H7 (cell line): ENCODE measurements around the gene CTNNA3. TPM values are rescaled to one million over a fixed set of nuclear protein-coding genes. Genes with fewer than 3 reads are reported as not detected.
A peak's percentile ranks its signal among the peaks of the same experiment; 100 is the strongest.

ENCODE experiments used
- DNase-seq: peaks from one replicate; pipeline ENCODE4 v3.0.0; 2012
- H3K27me3 ChIP-seq: 2 replicates; pipeline ENCODE4 v1.6.0; 2011; ENCODE audit warnings: mild to moderate bottlenecking, low read length; ENCODE audit not compliant: control insufficient read depth, insufficient read depth
- H3K36me3 ChIP-seq: replicated peaks from 2 replicates; pipeline ENCODE4 v1.5.1; 2011; ENCODE audit warnings: low read length; ENCODE audit not compliant: control insufficient read depth, insufficient read depth
- H3K4me3 ChIP-seq: 2 replicates; pipeline ENCODE4 v1.5.1; 2011; ENCODE audit warnings: low read depth, mild to moderate bottlenecking, control low read depth, low read length, moderate library complexity; ENCODE audit not compliant: insufficient read depth
- total RNA-seq: library from RNA; depleted of rRNA; stranded (reverse); fragments of >200 nt; shearing (Covaris generic); gene quantifications from 2 replicates; pipeline ENCODE4 v1.2.3, GENCODE V29; 2014

Gene CTNNA3
- total RNA-seq, 1 experiment from 2014 or later = 10.6 TPM

GRCh38 chr10:66218981-66219587, 1476.9 kb downstream of the CTNNA3 start:
- no peak overlapping the region for H3K4me3 ChIP-seq
- H3K36me3 ChIP-seq = no peaks in the 10 kb centered on the region
- DNase-seq = no peak
- no peaks in the 10 kb centered on the region for H3K27me3 ChIP-seq

GRCh38 chr10:66218289-66218688, 1477.7 kb downstream of the CTNNA3 start:
- Histone ChIP-seq H3K36me3 (no peaks in the 10 kb centered on the region), H3K27me3 (no peaks in the 10 kb centered on the region), H3K4me3 (no peak overlapping the region)
- no peak for DNase-seq

DNA sequence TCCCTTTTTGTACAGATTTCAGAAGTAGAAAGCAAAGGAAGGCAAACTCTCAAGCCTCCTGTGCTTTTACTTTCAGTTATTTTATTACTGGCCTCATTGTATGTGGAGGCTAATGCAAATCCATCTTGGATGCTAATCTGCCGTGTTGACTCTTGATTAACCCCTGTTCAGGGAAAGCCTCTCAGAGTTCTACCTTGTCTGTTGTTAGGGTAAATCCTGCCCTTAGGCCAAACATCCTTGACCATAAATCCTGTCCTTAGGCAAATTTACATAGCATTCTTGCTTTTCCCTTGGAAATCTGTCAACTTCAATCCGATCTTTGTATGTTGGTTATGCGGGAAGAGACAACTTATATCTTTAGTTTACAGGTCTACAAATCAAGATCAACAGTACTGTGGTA, 1480.1 kb downstream of the CTNNA3 start:
- DNase-seq = no peak
- no peak overlapping the region for H3K4me3 ChIP-seq
- no peaks in the 10 kb centered on the region for H3K27me3 ChIP-seq
- H3K36me3 ChIP-seq = no peaks in the 10 kb centered on the region

GRCh38 chr10:66214721-66215404, 1481.1 kb downstream of the CTNNA3 start:
- Histone ChIP-seq H3K36me3 (no peaks in the 10 kb centered on the region), H3K4me3 (no peak overlapping the region), H3K27me3 (no peaks in the 10 kb centered on the region)
- DNase-seq = peak; percentile 10

- Histone ChIP-seq H3K4me3 (no peak overlapping the region), H3K36me3 (no peaks in the 10 kb centered on the region), H3K27me3 (no peaks in the 10 kb centered on the region; the same call in 1 of the 2 replicates)
- no peak for DNase-seq
These were observed 1487.0 kb downstream of the CTNNA3 start for GRCh38 chr10:66209025-66209424.

DNA sequence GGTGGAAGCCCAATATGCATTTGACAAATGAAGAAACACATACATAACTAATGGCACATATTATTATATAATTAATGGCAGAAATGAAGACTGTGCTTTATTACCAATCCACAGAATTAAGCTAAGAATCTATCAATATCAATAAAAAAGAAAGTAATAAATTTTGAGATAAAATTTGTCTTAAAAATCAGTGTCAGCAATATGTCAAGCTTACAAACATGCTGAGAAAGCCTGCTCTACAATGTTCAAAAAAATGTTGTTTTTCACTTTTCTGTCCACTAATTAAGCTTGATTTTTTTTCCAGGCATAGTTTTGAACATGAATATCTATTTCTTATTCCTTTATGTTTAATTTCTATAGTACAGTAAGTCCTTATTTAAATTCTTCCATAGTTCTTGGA, 1491.2 kb downstream of the CTNNA3 start:
- Histone ChIP-seq H3K4me3 (no peak overlapping the region), H3K36me3 (no peaks in the 10 kb centered on the region), H3K27me3 (no peaks in the 10 kb centered on the region; the same call in 1 of the 2 replicates)
- DNase-seq = no peak

DNA sequence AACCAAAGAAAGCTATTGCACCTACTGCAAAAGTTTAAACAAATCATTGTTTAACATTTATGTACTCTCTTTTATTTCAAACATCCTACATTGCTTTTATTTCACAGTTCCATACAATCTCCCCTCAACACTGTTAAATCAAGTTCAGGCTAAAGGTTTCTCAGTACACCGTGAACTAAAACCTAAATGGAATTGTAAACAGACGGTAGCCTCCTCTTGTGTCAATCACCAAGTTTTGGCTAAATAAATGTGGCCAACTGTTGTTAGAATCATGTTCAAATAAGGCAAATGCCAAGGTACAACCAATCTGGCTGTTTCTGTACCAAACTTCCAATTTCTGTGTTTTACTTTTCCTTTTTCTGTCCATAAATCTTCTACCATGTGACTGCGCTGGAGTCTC, 1493.9 kb downstream of the CTNNA3 start:
- Histone ChIP-seq H3K36me3 (no peaks in the 10 kb centered on the region), H3K27me3 (no peaks in the 10 kb centered on the region; the same call in 1 of the 2 replicates), H3K4me3 (no peak overlapping the region)
- DNase-seq = no peak

DNA sequence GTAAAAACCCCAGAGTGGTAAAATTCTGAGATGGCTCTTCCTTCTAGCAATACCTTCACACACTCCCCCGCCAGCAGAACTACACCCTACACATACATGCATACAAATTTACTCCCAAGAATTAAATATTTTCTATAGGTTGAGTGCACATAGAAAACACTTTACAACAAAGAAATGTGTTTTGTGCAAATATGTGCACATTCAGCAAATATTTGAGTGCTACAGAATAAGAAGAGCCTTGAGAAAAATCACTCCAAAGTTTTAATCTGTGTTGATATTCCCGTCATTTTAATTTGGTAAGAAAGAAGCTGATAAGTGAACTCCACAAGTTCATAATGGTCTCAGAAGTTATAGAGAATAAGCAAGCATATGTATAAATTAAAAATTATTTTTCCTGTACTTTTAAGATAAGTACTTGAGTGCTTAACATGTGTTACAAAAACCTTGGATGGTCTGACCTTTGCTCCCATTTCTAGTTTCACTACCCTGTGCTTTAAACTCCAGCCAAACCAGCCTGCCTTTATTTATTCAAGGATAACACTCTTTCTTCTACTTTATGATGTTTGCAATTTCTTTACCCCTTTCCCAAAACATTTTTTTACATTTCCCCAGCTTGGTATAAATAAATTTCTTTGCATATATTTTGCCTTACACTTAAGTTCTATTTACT, 1503.7 kb downstream of the CTNNA3 start:
- Histone ChIP-seq H3K36me3 (no peaks in the 10 kb centered on the region), H3K27me3 (no peaks in the 10 kb centered on the region), H3K4me3 (no peak overlapping the region)
- no peak for DNase-seq

GRCh38 chr10:66190413-66190812, 1505.6 kb downstream of the CTNNA3 start:
- H3K4me3 ChIP-seq = no peak overlapping the region
- no peaks in the 10 kb centered on the region for H3K27me3 ChIP-seq
- DNase-seq = no peak
- no peaks in the 10 kb centered on the region for H3K36me3 ChIP-seq

DNA sequence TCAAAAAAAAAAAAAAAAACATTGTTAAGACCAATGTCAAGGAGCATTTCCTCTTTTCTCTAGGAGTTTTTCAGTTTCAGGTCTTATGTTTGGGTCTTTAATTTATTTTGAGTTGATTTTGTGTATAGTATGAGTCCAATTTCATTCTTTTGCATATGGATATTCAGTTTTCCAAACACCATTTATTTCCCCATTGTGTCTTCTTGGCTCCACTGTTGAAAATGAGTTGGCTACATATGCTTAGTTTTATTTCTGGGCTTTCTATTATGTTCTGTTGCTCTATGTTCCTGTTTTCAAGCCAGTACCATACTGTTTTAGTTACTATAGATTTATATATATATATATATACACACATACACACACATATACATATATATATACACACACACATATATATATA, 1506.7 kb downstream of the CTNNA3 start:
- no peak for DNase-seq
- no peaks in the 10 kb centered on the region for H3K27me3 ChIP-seq
- H3K4me3 ChIP-seq = no peak overlapping the region
- no peaks in the 10 kb centered on the region for H3K36me3 ChIP-seq

GRCh38 chr10:66187053-66187733, 1508.8 kb downstream of the CTNNA3 start:
- Histone ChIP-seq H3K36me3 (no peaks in the 10 kb centered on the region), H3K4me3 (no peak overlapping the region), H3K27me3 (no peaks in the 10 kb centered on the region)
- no peak for DNase-seq

DNA sequence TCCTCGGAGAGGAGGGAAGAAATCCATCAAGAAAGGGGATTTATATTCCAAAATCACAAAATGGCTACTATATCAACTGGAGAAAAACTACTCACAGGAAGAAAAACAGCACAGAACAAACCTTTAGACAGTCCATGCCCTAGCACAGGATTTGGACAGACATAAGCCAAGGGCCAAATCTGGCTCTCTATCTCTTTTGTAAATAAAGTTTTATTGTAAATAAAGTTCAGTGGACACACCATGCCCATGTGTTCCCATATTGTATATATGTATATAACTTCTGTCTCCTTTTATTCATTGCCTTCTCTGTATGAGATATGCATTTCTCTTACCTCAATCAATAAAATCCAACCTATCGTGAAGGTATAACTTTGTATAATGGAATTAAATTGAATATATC, 1513.0 kb downstream of the CTNNA3 start:
- no peak for DNase-seq
- Histone ChIP-seq H3K27me3 (no peaks in the 10 kb centered on the region), H3K4me3 (no peak overlapping the region), H3K36me3 (no peaks in the 10 kb centered on the region)

DNA sequence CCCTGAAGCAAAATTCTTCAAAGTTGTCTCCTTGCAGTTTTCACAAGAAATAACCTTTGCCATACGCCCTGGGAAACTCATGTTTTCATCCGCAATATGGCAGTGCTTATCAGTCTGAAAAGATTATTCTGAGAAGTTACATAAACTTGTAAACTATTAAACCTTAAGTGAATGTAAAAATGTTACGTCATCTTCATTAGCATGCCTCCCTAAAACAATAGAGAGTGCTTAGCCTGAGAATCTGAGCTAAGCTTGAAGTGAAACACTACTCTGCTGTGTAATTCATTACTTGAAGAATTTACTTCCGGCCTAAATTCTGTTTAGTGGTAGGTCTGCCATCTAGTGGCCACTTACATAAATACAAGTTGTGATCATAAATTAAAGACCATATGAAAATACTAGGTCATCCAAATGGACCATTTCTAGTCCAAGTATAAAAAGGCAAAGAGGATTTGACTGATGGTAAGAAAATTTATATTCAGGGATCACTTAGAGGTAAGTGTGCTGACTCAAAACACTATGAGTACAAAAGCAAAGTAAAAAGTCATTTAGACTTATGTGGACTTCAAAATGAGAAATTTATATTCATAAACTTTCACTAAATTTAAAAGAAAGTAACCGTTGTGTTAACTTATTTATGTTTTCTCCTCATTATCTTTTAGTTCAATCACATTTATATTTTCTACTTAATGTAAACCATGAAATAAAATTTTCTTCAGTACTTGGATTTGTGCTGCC, 1515.2 kb downstream of the CTNNA3 start:
- H3K27me3 ChIP-seq = no peaks in the 10 kb centered on the region
- H3K36me3 ChIP-seq = no peaks in the 10 kb centered on the region
- H3K4me3 ChIP-seq = no peak overlapping the region
- DNase-seq = peak; percentile 30

DNA sequence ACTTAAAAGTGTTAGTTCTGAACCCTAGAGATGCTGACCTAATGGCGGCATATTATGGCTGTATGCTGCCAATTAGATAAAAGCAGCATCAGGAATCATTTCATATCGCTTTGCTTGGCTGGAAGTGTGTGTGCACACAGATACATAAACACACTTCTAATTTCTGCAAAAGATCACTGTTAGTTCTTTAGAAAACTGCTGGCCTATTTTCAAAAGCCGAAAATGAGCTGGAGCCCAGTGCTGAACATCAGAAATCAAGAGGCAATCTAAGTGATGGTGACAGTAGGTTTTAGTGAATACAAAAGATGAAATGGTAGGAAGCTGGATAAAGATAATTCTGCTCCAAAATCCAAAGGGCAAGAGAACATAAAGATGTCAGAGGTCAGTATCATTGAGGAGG, 1516.0 kb downstream of the CTNNA3 start:
- no peaks in the 10 kb centered on the region for H3K27me3 ChIP-seq
- H3K4me3 ChIP-seq = no peak overlapping the region
- no peaks in the 10 kb centered on the region for H3K36me3 ChIP-seq
- DNase-seq = no peak
